Astrocyte of the cerebellum (primary cell): ENCODE measurements around the gene RBBP7.

Experiments
- DNase-seq: peaks from one replicate; pipeline ENCODE4 v3.0.0-alpha.2; 2011; ENCODE audit warnings: low read depth
- H3K4me3 ChIP-seq: 2 replicates; pipeline ENCODE4 v1.5.1; 2011; ENCODE audit warnings: mild to moderate bottlenecking, low read depth, low read length, moderate library complexity
- CTCF ChIP-seq: IDR thresholded peaks from 2 replicates; pipeline ENCODE4 v1.5.1; 2012; ENCODE audit warnings: low read length, low read depth, moderate library complexity, mild to moderate bottlenecking; ENCODE audit errors: missing control alignments
- in situ Hi-C: cut with HindIII; loops from 2 replicates; pipeline ENCODE4 v1.10.0; 2017; ENCODE audit warnings: low sequenced_read_pairs

RBBP7 gene

DNA sequence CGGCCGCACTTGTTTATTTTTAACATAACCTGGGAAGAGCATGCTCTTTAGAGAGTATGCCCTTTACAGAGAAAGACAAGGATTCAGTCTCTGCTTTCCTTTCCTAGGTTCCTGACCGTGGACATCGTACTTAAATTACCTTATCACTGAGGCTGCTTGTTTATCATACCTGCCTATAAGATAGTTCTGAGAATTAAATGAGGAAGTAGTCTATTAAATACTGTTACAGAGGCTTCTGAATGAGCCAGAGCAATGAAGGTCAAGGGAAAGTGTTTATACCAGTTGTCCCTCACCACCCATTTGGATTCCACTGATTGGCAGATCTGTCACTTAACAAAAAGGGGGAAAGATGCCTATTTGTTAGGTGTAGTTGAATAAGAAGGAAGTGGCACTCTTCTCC is 73.9 kb downstream of the RBBP7 start:
- in situ Hi-C loops = no loop called here
- no peak for DNase-seq
- TF ChIP-seq CTCF = no peak

More for the DNA sequence above, 73.9 kb downstream of the RBBP7 start:
- H3K4me3 ChIP-seq = no peak overlapping the region
